HepG2 (cell line): Measurements from ENCODE around the gene COL8A2. TPM values are rescaled to one million over a fixed set of nuclear protein-coding genes. Genes with fewer than 3 reads are reported as not detected.

Experiments
- ATAC-seq: fragments of 200-7000 bp; cut with Tn5 transposase; 3 replicates; pipeline ENCODE4 v1.9.1; 2020; ENCODE audit warnings: mild to moderate bottlenecking, moderate library complexity
- BruUV-seq: library from RNA; stranded (reverse); fragments of 400-500 nt; replicated peaks from 2 replicates; lab custom pipeline; 2021; lab: Mats Ljungman, UMichigan
- CTCF ChIA-PET: fragments of 300-600 bp; formaldehyde crosslinking; extraction: SDS; loops from one replicate; lab custom pipeline; 2021; ENCODE audit warnings: low total read pairs, inconsistent platforms, low intra/inter-chr PET ratio; lab: Yijun Ruan, JAX
- POLR2A ChIA-PET: fragments of 350-600 bp; sonication (Branson Sonifier 250); formaldehyde crosslinking; loops from one replicate; lab custom pipeline; 2020; ENCODE audit warnings: antibody characterized with exemption, inconsistent platforms; lab: Yijun Ruan, JAX
- DNase-seq: peaks from one replicate; pipeline ENCODE4 v3.0.0-alpha.2; 2015; ENCODE audit warnings: low spot score
- FAIRE-seq: peaks from 3 replicates; lab custom pipeline; 2011; peaks lifted over from hg19 to GRCh38; lab: Jason Lieb, UNC
- H2AFZ ChIP-seq: one replicate; pipeline ENCODE4 v1.6.1; 2011; ENCODE audit warnings: low read length, inconsistent platforms
- H3K27ac ChIP-seq: fragments of 300-600 bp; 3 replicates; pipeline ENCODE4 v1.8.0; 2011; ENCODE audit warnings: mixed run types, mild to moderate bottlenecking, mixed read lengths, low read length, inconsistent platforms; ENCODE audit not compliant: insufficient read depth; ENCODE audit errors: extremely low read length
- H3K27me3 ChIP-seq, 2 experiments: fragments of 200-600 bp in 1 of 2; 2 replicates in 1 of 2; 3 replicates in 1 of 2; pipeline versions ENCODE4 v1.6.0 to v1.8.0; 2011; ENCODE audit warnings: low read length in 2 of 2, mild to moderate bottlenecking in 2 of 2, moderate library complexity in 2 of 2, inconsistent platforms in 1 of 2; ENCODE audit not compliant: insufficient read depth in 2 of 2, control insufficient read depth in 1 of 2
- H3K36me3 ChIP-seq, 2 experiments: fragments of 200-600 bp in 1 of 2; replicated peaks in 1 of 2; 2 replicates in 1 of 2; 3 replicates in 1 of 2; pipeline versions ENCODE4 v1.5.1 to v1.8.0; 2011; ENCODE audit warnings: low read length in 2 of 2, inconsistent platforms in 1 of 2; ENCODE audit not compliant: insufficient read depth in 2 of 2, control insufficient read depth in 1 of 2
- H3K4me1 ChIP-seq: 2 replicates; pipeline ENCODE4 v1.5.1; 2012; ENCODE audit warnings: low read length, inconsistent platforms; ENCODE audit not compliant: insufficient read depth
- H3K4me2 ChIP-seq: 2 replicates; pipeline ENCODE4 v1.6.0; 2011; ENCODE audit warnings: low read depth, low read length, inconsistent platforms
- H3K4me3 ChIP-seq, 3 experiments: fragments of 200-600 bp in 1 of 3; sonication (generic), shearing (Covaris generic) in 1 of 3; replicated peaks in 1 of 3; 2 replicates each; pipeline ENCODE4 v1.5.1; 2011 to 2016; ENCODE audit warnings: low read length in 3 of 3, inconsistent platforms in 2 of 3, low read depth in 2 of 3, mild to moderate bottlenecking in 2 of 3, control low read depth in 1 of 3, mixed read lengths in 1 of 3; ENCODE audit not compliant: insufficient read depth in 1 of 3
- H3K79me2 ChIP-seq: one replicate; pipeline ENCODE4 v1.6.1; 2011; ENCODE audit warnings: low read length, inconsistent platforms; ENCODE audit not compliant: insufficient read depth
- H3K9ac ChIP-seq: 2 replicates; pipeline ENCODE4 v1.6.0; 2011; ENCODE audit warnings: mild to moderate bottlenecking, low read depth, low read length, inconsistent platforms; ENCODE audit not compliant: insufficient read depth
- H3K9me3 ChIP-seq: 2 replicates; pipeline ENCODE4 v1.5.1; 2012; ENCODE audit warnings: mild to moderate bottlenecking, low read length
- H4K20me1 ChIP-seq: 2 replicates; pipeline ENCODE4 v1.6.0; 2011; ENCODE audit warnings: inconsistent platforms, mild to moderate bottlenecking, low read length, moderate library complexity; ENCODE audit not compliant: insufficient read depth
- AFF4 ChIP-seq: sonication (generic); formaldehyde crosslinking; IDR thresholded peaks from 2 replicates; pipeline ENCODE4 v1.4.0; 2020; ENCODE audit warnings: missing genetic modification reagents
- CBX5 ChIP-seq: sonication (generic); formaldehyde crosslinking; IDR thresholded peaks from 2 replicates; pipeline ENCODE4 v1.4.0; 2020; ENCODE audit warnings: missing genetic modification reagents, borderline replicate concordance
- FOXA1 ChIP-seq, 2 experiments: fragments of 450-650 bp in 1 of 2; sonication (generic) in 1 of 2; formaldehyde crosslinking in 1 of 2; IDR thresholded peaks; 2 replicates each; pipeline versions ENCODE4 v1.4.0 to v1.6.1; 2016 to 2020; ENCODE audit warnings: missing genetic modification reagents in 1 of 2
- JUNB ChIP-seq: sonication (generic); formaldehyde crosslinking; IDR thresholded peaks from 2 replicates; pipeline ENCODE4 v1.8.0; 2022; ENCODE audit warnings: missing genetic modification reagents, mild to moderate bottlenecking, borderline replicate concordance
- RBM22 ChIP-seq: fragments of 200-400 bp; formaldehyde crosslinking; optimal IDR thresholded peaks from 2 replicates; pipeline ENCODE3; 2017; ENCODE audit warnings: mild to moderate bottlenecking, low read length, moderate library complexity
- SRSF4 ChIP-seq: fragments of 200-400 bp; formaldehyde crosslinking; IDR thresholded peaks from one replicate; pipeline ENCODE4 v1.6.1; 2018; ENCODE audit warnings: mild to moderate bottlenecking, low read depth, low read length, moderate library complexity; ENCODE audit not compliant: poor library complexity, severe bottlenecking
- ZNF18 ChIP-seq: sonication (generic); formaldehyde crosslinking; IDR thresholded peaks from 2 replicates; pipeline ENCODE4 v1.8.0; 2022; ENCODE audit warnings: mild to moderate bottlenecking, missing genetic modification reagents; ENCODE audit not compliant: insufficient replicate concordance
- ZNF326 ChIP-seq: sonication (generic); formaldehyde crosslinking; IDR thresholded peaks from 2 replicates; pipeline ENCODE4 v1.4.0; 2020; ENCODE audit warnings: missing genetic modification reagents, borderline replicate concordance
- ZNF687 ChIP-seq: sonication (generic); formaldehyde crosslinking; IDR thresholded peaks from 2 replicates; pipeline ENCODE4 v1.5.1; 2020; ENCODE audit warnings: mild to moderate bottlenecking, missing genetic modification reagents, moderate library complexity
- WGBS: methylation state at CpG from one replicate; pipeline ENCODE4 v1.1.6; 2017; ENCODE audit warnings: low lambda C conversion rate; 5-methylcytosine and 5-hydroxymethylcytosine counted together
- in situ Hi-C: cut with HindIII; loops from 2 replicates; pipeline ENCODE4 v1.10.0; 2017; ENCODE audit warnings: low pct_unique_long_range_greater_than_20kb; ENCODE audit not compliant: extremely low pct_ligation_motif_present
- intact Hi-C: fragments of 100-400 bp; cut with micrococcal nuclease; formaldehyde crosslinking; loops from one replicate; pipeline ENCODE4 v1.10.0; 2022; ENCODE audit not compliant: unreplicated experiment
- polyA plus RNA-seq, 8 experiments: library from polyadenylated mRNA; depleted of rRNA in 3 of 8; stranded (reverse) in 7 of 8; unstranded in 1 of 8; fragments of >200 nt; fragmentation: Illumina TruSeq in 4 of 8; extraction: Trizol in 4 of 8; gene quantifications; 2 replicates each; pipeline versions ENCODE4 v1.2.1 to v1.2.3, GENCODE V29; 2011 to 2016; ENCODE audit warnings: low read depth in 4 of 8, missing spikeins in 1 of 8, mixed read lengths in 1 of 8; ENCODE audit not compliant: insufficient read depth in 1 of 8
- total RNA-seq, 5 experiments: library from RNA; depleted of rRNA; stranded (reverse); fragments of >200 nt; fragmentation: Illumina TruSeq; extraction: Trizol; gene quantifications; 2 replicates each; pipeline ENCODE4 v1.2.3, GENCODE V29; 2016; ENCODE audit warnings: low read depth in 1 of 5

The COL8A2 gene
- total and polyA plus RNA-seq, 2 of the 13 experiments (the other 11 are each of a cell fraction or from before 2014, with no cell fraction given) = 0.13 to 0.24 TPM

- 28% methylated on average over 6 of the region's 7 CpGs for WGBS
- CTCF ChIA-PET = interaction anchor here (0.9 kb wide), 1 partner anchor 61 kb away, joined by 3 read pairs; no protein-coding TSS in a partner anchor
- TF ChIP-seq SRSF4 (no peak), RBM22 (no peak), ZNF326 (CRISPR knock-in tag) (no peak), CBX5 (CRISPR knock-in tag) (no peak), AFF4 (CRISPR knock-in tag) (no peak), ZNF687 (CRISPR knock-in tag) (0 out of 2 replicates have a peak, but pooled peaks have one; percentile 8), ZNF18 (CRISPR knock-in tag) (no peak), JUNB (no peak), FOXA1 (IDR thresholded peaks at IDR 0.05) (no peak), FOXA1 (CRISPR knock-in tag; IDR thresholded peaks at IDR 0.05) (peak; percentile 45; the same call in 1 of the 2 replicates)
Observed at GRCh38 chr1:36126797-36127500, 1.9 kb upstream of the COL8A2 start.

More at GRCh38 chr1:36126797-36127500, 1.9 kb upstream of the COL8A2 start:
- intact Hi-C loops (no loop called here), in situ Hi-C loops (no loop called here)
- no TSS peak for BruUV-seq
- H3K79me2 ChIP-seq = no peaks in the 10 kb centered on the region
- ATAC-seq (no peak), DNase-seq (no peak), FAIRE-seq (no peak)
- peaks cover 7 to 39% of the 10 kb centered on the region in 2 experiments; a peak in 4 of 5 replicates for H3K27me3 ChIP-seq
- no peak overlapping the region for H2AFZ ChIP-seq
- H3K36me3 ChIP-seq = no peaks in the 10 kb centered on the region
- no peak overlapping the region for H3K27ac ChIP-seq
- H3K9ac ChIP-seq = no peak overlapping the region
- no peak overlapping the region; a peak in 1 of 6 replicates for H3K4me3 ChIP-seq
- peaks cover 49% of the 10 kb centered on the region for H3K4me1 ChIP-seq
- POLR2A ChIA-PET = no interaction called here
- peak overlapping the region; percentile 56 for H3K4me2 ChIP-seq
- H3K9me3 ChIP-seq = no peaks in the 10 kb centered on the region
- H4K20me1 ChIP-seq = no peaks in the 10 kb centered on the region
